K562 (cell line): ENCODE data around the gene EVI5L. TPM values are rescaled to one million over a fixed set of nuclear protein-coding genes. Genes with fewer than 3 reads are reported as not detected.

Experiments
- ARID3A ChIP-seq: IDR thresholded peaks from 2 replicates; pipeline ENCODE4 v1.6.1; 2012; ENCODE audit warnings: low read depth, low read length, improper control_type of control experiment, borderline replicate concordance
- ARID4B ChIP-seq: sonication (generic); formaldehyde crosslinking; IDR thresholded peaks from 2 replicates; pipeline ENCODE4 v1.8.0; 2022; ENCODE audit warnings: mild to moderate bottlenecking, missing genetic modification reagents
- ATF6 ChIP-seq: sonication (generic); formaldehyde crosslinking; IDR thresholded peaks from 2 replicates; pipeline ENCODE4 v1.4.0; 2020; ENCODE audit warnings: mild to moderate bottlenecking, missing genetic modification reagents
- ATF7 ChIP-seq: fragments of 450-650 bp; IDR thresholded peaks from 2 replicates; pipeline ENCODE4 v1.7.1; 2014; ENCODE audit warnings: mild to moderate bottlenecking, moderate library complexity
- ELF1 ChIP-seq: fragments of 200-800 bp; sonication (Bioruptor generic); IDR thresholded peaks from 2 replicates; pipeline ENCODE4 v1.6.1; 2016; ENCODE audit warnings: missing genetic modification characterization, missing compliant biosample characterization
- RNF219 ChIP-seq: fragments of 250-450 bp; sonication (Bioruptor Pico); IDR thresholded peaks from 2 replicates; pipeline ENCODE4 v1.5.0; 2022; ENCODE audit warnings: mild to moderate bottlenecking
- SIX5 ChIP-seq, 2 experiments: IDR thresholded peaks; 2 replicates each; pipeline ENCODE4 v1.6.1; 2011; ENCODE audit warnings: low read length in 2 of 2, borderline replicate concordance in 1 of 2, low read depth in 1 of 2, mild to moderate bottlenecking in 1 of 2, moderate library complexity in 1 of 2; ENCODE audit not compliant: insufficient read depth in 1 of 2
- SP1 ChIP-seq: sonication (generic); formaldehyde crosslinking; IDR thresholded peaks from 2 replicates; pipeline ENCODE4 v1.8.1; 2022; ENCODE audit warnings: mild to moderate bottlenecking, missing genetic modification reagents
- TEAD4 ChIP-seq, 2 experiments: sonication (generic) in 1 of 2; formaldehyde crosslinking in 1 of 2; IDR thresholded peaks; 2 replicates each; pipeline versions ENCODE4 v1.6.1 to v1.8.0; 2012 to 2022; ENCODE audit warnings: borderline replicate concordance in 1 of 2, inconsistent platforms in 1 of 2, low read length in 1 of 2, mild to moderate bottlenecking in 1 of 2, missing genetic modification reagents in 1 of 2
- ZBTB2 ChIP-seq: fragments of 450-650 bp; IDR thresholded peaks from 2 replicates; pipeline ENCODE4 v1.6.1; 2016; ENCODE audit warnings: antibody characterized with exemption
- ZBTB7A ChIP-seq: IDR thresholded peaks from 2 replicates; pipeline ENCODE4 v1.6.1; 2011; ENCODE audit warnings: low read depth, mild to moderate bottlenecking, low read length, moderate library complexity, borderline replicate concordance; ENCODE audit not compliant: control insufficient read depth
- ZNF75A ChIP-seq: fragments of 450-650 bp; formaldehyde crosslinking; IDR thresholded peaks from 2 replicates; pipeline ENCODE4 v1.4.0; 2020; ENCODE audit warnings: mild to moderate bottlenecking
- ZNF780A ChIP-seq: fragments of 250-450 bp; sonication (Bioruptor Pico); IDR thresholded peaks from 2 replicates; pipeline ENCODE4 v1.5.0; 2021; ENCODE audit warnings: mild to moderate bottlenecking
- polyA plus RNA-seq, 8 experiments: library from polyadenylated mRNA; depleted of rRNA in 4 of 8; stranded (reverse) in 5 of 8; unstranded in 3 of 8; fragments of >200 nt; fragmentation: Nextera tagmentation in 2 of 8; fragmentation: Illumina TruSeq in 1 of 8; extraction: Ambion mirVana in 2 of 8; extraction: Trizol in 1 of 8; gene quantifications; 2 replicates each; pipeline versions ENCODE4 v1.2.1 to v1.2.3, GENCODE V29; 2011 to 2014; ENCODE audit warnings: inconsistent platforms in 1 of 8, missing spikeins in 1 of 8
- total RNA-seq, 7 experiments: library from RNA; depleted of rRNA in 6 of 7; stranded (reverse); fragments of >200 nt in 6 of 7; fragmentation: Illumina TruSeq in 2 of 7; extraction: Trizol in 2 of 7; gene quantifications; 2 replicates each; pipeline versions ENCODE4 v1.2.1 to v1.2.3, GENCODE V29; 2011 to 2021; ENCODE audit warnings: low replicate concordance in 1 of 7

Gene EVI5L
- total and polyA plus RNA-seq, 9 of the 15 experiments (the other 6 are each of a cell fraction or from before 2014, with no cell fraction given) = 0.69 to 1.8 (median 1.2) TPM; not detected in 2

GRCh38 chr19:7903244-7904073 lies 73.4 kb downstream of the EVI5L start, which contains the start of gene MAP2K7 (continued):
- TF ChIP-seq ATF6 (0 out of 2 replicates have a peak, but pooled peaks have one; percentile 45), ZNF75A (CRISPR knock-in tag) (no peak), ARID4B (CRISPR knock-in tag) (no peak; the same call in 1 of the 2 replicates), RNF219 (CRISPR knock-in tag) (no peak), SP1 (CRISPR knock-in tag) (peak; percentile 88), ELF1 (tag) (no peak), ARID3A (no peak), TEAD4 (IDR thresholded peaks at IDR 0.05; ENCODE audit: low read length) (no peak), TEAD4 (CRISPR knock-in tag; IDR thresholded peaks at IDR 0.05; ENCODE audit: borderline replicate concordance) (0 out of 2 replicates have a peak, but pooled peaks have one; percentile 43), ATF7 (peak; percentile 97), ZNF780A (no peak), SIX5 (IDR thresholded peaks at IDR 0.05; ENCODE audit: borderline replicate concordance in 1 of 2, insufficient read depth in 1 of 2, low read depth in 1 of 2, low read length in 2 of 2) (0 out of 4 replicates have a peak, but pooled peaks of 1 of the 2 experiments have one; percentile 7), ZBTB2 (peak; percentile 100), ZBTB7A (no peak)
